ENCODE data around the gene INTU. TPM values are rescaled to one million over a fixed set of nuclear protein-coding genes. Genes with fewer than 3 reads are reported as not detected.

INTU gene
- total and polyA plus RNA-seq, 4 donors = 0.30 to 1.7 (median 1.1) TPM

- Histone ChIP-seq H3K9ac (ENCODE audit: low read depth in 1 of 2, low read length in 2 of 2) (no peak overlapping the region), H3K36me3 (ENCODE audit: control insufficient read depth in 4 of 4, insufficient read depth in 3 of 4, low read depth in 1 of 4, low read length in 3 of 4) (no peaks in the 10 kb centered on the region), H3K4me3 (ENCODE audit: low read depth in 1 of 3, low read length in 3 of 3) (no peak overlapping the region), H3K9me3 (ENCODE audit: control insufficient read depth in 4 of 4, low read length in 3 of 4) (no peaks in the 10 kb centered on the region), H3K4me1 (ENCODE audit: control insufficient read depth in 4 of 4, insufficient read depth in 4 of 4, low read length in 3 of 4) (no peaks in the 10 kb centered on the region), H3K27ac (ENCODE audit: low read depth in 1 of 2, low read length in 2 of 2) (no peak overlapping the region), H3K27me3 (ENCODE audit: control insufficient read depth in 4 of 4, insufficient read depth in 4 of 4, low read length in 3 of 4) (peaks cover 0 to 9% (median 3%) of the 10 kb centered on the region in 4 donors)
- DNase-seq (ENCODE audit: low spot score) = no peak
- TF ChIP-seq HNF4G (IDR thresholded peaks at IDR 0.05) (no peak), JUND (IDR thresholded peaks at IDR 0.05) (no peak), TAF1 (conservative IDR thresholded peaks at IDR 0.05) (no peak), GABPA (IDR thresholded peaks at IDR 0.05 in 1 of 2, conservative IDR thresholded peaks at IDR 0.05 in 1 of 2) (no peak), REST (IDR thresholded peaks at IDR 0.05) (no peak), FOXA2 (IDR thresholded peaks at IDR 0.05) (no peak), EGR1 (IDR thresholded peaks at IDR 0.05; ENCODE audit: low read depth in 2 of 2) (no peak), HNF4A (conservative IDR thresholded peaks at IDR 0.05) (no peak)
- 75% methylated on average over 2 of the region's 2 CpGs for WGBS
Observed at GRCh38 chr4:127616898-127617297, 15.9 kb upstream of the INTU start.

GRCh38 chr4:127618427-127618826 lies 14.3 kb upstream of the INTU start:
- no peaks in the 10 kb centered on the region for H3K9me3 ChIP-seq (ENCODE audit: control insufficient read depth in 4 of 4, low read length in 3 of 4)
- peaks cover 0 to 14% (median 7%) of the 10 kb centered on the region in 4 donors for H3K27me3 ChIP-seq (ENCODE audit: control insufficient read depth in 4 of 4, insufficient read depth in 4 of 4, low read length in 3 of 4)
- H3K27ac ChIP-seq (ENCODE audit: low read depth in 1 of 2, low read length in 2 of 2) = no peak overlapping the region
- peaks cover 1 to 10% (median 7%) of the 10 kb centered on the region in 4 donors for H3K4me1 ChIP-seq (ENCODE audit: control insufficient read depth in 4 of 4, insufficient read depth in 4 of 4, low read length in 3 of 4)
- H3K9ac ChIP-seq (ENCODE audit: low read depth in 1 of 2, low read length in 2 of 2) = no peak overlapping the region
- TF ChIP-seq TAF1 (conservative IDR thresholded peaks at IDR 0.05) (no peak), NR2F2 (IDR thresholded peaks at IDR 0.05) (no peak), ZBTB33 (IDR thresholded peaks at IDR 0.05) (no peak), GABPA (IDR thresholded peaks at IDR 0.05 in 1 of 2, conservative IDR thresholded peaks at IDR 0.05 in 1 of 2) (no peak), FOXA1 (IDR thresholded peaks at IDR 0.05) (no peak), FOXA2 (IDR thresholded peaks at IDR 0.05) (no peak), HNF4A (conservative IDR thresholded peaks at IDR 0.05) (no peak), RAD21 (IDR thresholded peaks at IDR 0.05) (no peak), REST (IDR thresholded peaks at IDR 0.05) (no peak), CTCF (IDR thresholded peaks at IDR 0.05; ENCODE audit: low read depth, low read length, missing input control) (no peak), SP1 (IDR thresholded peaks at IDR 0.05) (no peak), HNF4G (IDR thresholded peaks at IDR 0.05) (no peak), JUND (IDR thresholded peaks at IDR 0.05) (no peak), ATF3 (IDR thresholded peaks at IDR 0.05) (no peak), MAX (IDR thresholded peaks at IDR 0.05) (no peak), EGR1 (IDR thresholded peaks at IDR 0.05; ENCODE audit: low read depth in 2 of 2) (no peak), RXRA (IDR thresholded peaks at IDR 0.05) (no peak)
- H3K4me3 ChIP-seq (ENCODE audit: low read depth in 1 of 3, low read length in 3 of 3) = no peak overlapping the region
- DNase-seq (ENCODE audit: low spot score) = no peak
- H3K36me3 ChIP-seq (ENCODE audit: control insufficient read depth in 4 of 4, insufficient read depth in 3 of 4, low read depth in 1 of 4, low read length in 3 of 4) = no peaks in the 10 kb centered on the region
